Astrocyte (in vitro differentiated cells and primary cell): ENCODE measurements around the gene GRID2IP.

Experiments used
- EZH2 ChIP-seq: IDR thresholded peaks from 2 replicates; pipeline ENCODE4 v1.6.1; 2012; ENCODE audit warnings: mild to moderate bottlenecking, low read length, inconsistent platforms; ENCODE audit not compliant: insufficient read depth
- TF ChIP-seq, protein P1 (sequence below): IDR thresholded peaks from 2 replicates; pipeline ENCODE4 v1.5.1; 2011; ENCODE audit warnings: low read depth, mild to moderate bottlenecking, inconsistent platforms, low read length, moderate library complexity; ENCODE audit not compliant: insufficient read depth

DNA sequence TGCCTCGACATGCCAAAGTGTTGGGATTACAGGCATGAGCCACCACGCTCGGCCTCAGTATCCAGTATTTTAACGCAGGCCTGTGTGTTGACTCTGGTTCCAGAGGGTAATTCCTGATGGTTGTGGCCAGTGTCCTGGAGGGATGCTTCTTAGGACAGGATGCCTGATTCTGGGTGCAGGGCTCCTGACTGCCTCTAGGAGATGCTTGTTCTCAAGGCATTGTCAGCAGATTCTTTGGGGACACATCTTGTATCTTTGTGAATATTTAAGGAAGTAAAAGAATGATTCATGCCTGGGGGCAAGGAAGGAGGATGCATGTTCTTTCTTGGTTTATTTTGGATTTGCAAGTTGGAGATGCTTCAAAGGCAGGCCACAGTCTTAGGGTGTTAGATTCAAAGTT, 28.2 kb upstream of the GRID2IP start:
- TF ChIP-seq, protein P1, sequence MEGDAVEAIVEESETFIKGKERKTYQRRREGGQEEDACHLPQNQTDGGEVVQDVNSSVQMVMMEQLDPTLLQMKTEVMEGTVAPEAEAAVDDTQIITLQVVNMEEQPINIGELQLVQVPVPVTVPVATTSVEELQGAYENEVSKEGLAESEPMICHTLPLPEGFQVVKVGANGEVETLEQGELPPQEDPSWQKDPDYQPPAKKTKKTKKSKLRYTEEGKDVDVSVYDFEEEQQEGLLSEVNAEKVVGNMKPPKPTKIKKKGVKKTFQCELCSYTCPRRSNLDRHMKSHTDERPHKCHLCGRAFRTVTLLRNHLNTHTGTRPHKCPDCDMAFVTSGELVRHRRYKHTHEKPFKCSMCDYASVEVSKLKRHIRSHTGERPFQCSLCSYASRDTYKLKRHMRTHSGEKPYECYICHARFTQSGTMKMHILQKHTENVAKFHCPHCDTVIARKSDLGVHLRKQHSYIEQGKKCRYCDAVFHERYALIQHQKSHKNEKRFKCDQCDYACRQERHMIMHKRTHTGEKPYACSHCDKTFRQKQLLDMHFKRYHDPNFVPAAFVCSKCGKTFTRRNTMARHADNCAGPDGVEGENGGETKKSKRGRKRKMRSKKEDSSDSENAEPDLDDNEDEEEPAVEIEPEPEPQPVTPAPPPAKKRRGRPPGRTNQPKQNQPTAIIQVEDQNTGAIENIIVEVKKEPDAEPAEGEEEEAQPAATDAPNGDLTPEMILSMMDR: no peak
- TF ChIP-seq EZH2: no peak
